ENCODE measurements around the gene ZBTB7C.

ZBTB7C gene

GRCh38 chr18:48417985-48418384, 8.8 kb upstream of the ZBTB7C start:
- DNase-seq = no peak

- no peak for DNase-seq
Measured at GRCh38 chr18:48413342-48413741, 4.2 kb upstream of the ZBTB7C start.

- peak; percentile 9 to 62 for DNase-seq
Measured at GRCh38 chr18:48412339-48412929, 3.3 kb upstream of the ZBTB7C start.

- peak; percentile 44 to 94 for DNase-seq
Measured at GRCh38 chr18:48410095-48410920, 1.1 kb upstream of the ZBTB7C start.

GRCh38 chr18:48409591-48410094, 460 bp upstream of the ZBTB7C start:
- DNase-seq = peak in 1 of 2 experiments; percentile 56

GRCh38 chr18:48408111-48408726, 964 bp downstream of the ZBTB7C start:
- peak in 1 of 2 experiments; percentile 24 for DNase-seq

- DNase-seq = no peak
Measured at GRCh38 chr18:48407358-48407757, 1.8 kb downstream of the ZBTB7C start.

GRCh38 chr18:48405978-48406377, 3.2 kb downstream of the ZBTB7C start:
- DNase-seq = no peak

- DNase-seq = no peak
Measured at GRCh38 chr18:48404716-48405507, 4.3 kb downstream of the ZBTB7C start.

- no peak for DNase-seq
Measured at GRCh38 chr18:48402953-48403352, 6.2 kb downstream of the ZBTB7C start.

GRCh38 chr18:48399303-48400075, 9.7 kb downstream of the ZBTB7C start:
- DNase-seq = no peak

GRCh38 chr18:48398074-48398473, 11.1 kb downstream of the ZBTB7C start:
- DNase-seq = no peak

- DNase-seq = no peak
Measured at GRCh38 chr18:48397021-48397420, 12.2 kb downstream of the ZBTB7C start.

GRCh38 chr18:48396561-48396960, 12.6 kb downstream of the ZBTB7C start:
- no peak for DNase-seq

GRCh38 chr18:48395646-48396045, 13.5 kb downstream of the ZBTB7C start:
- no peak for DNase-seq

GRCh38 chr18:48394176-48394575, 15.0 kb downstream of the ZBTB7C start:
- DNase-seq = no peak

GRCh38 chr18:48393776-48394175, 15.4 kb downstream of the ZBTB7C start:
- DNase-seq = no peak

- DNase-seq = no peak
Measured at GRCh38 chr18:48393170-48393569, 16.0 kb downstream of the ZBTB7C start.

GRCh38 chr18:48392268-48392667, 16.9 kb downstream of the ZBTB7C start:
- no peak for DNase-seq

GRCh38 chr18:48391868-48392267, 17.3 kb downstream of the ZBTB7C start:
- no peak for DNase-seq

GRCh38 chr18:48390641-48391040, 18.5 kb downstream of the ZBTB7C start:
- no peak for DNase-seq

GRCh38 chr18:48388478-48388877, 20.7 kb downstream of the ZBTB7C start:
- DNase-seq = no peak
